CD14-positive monocyte (primary cell): ENCODE measurements around the gene SAMD11. TPM values are rescaled to one million over a fixed set of nuclear protein-coding genes. Genes with fewer than 3 reads are reported as not detected.
"Not testable (repeated sequence)": the region's sequence is repeated elsewhere in the genome, so short reads cannot be mapped to it uniquely, and the experiment has no call there.

Experiments used
- DNase-seq, 3 donors: peaks; one replicate each; pipeline ENCODE4 v3.0.0-alpha.2; 2011 to 2022
- H2AFZ ChIP-seq: 2 replicates; pipeline ENCODE4 v1.6.0; 2012; ENCODE audit warnings: mild to moderate bottlenecking, low read depth, low read length, inconsistent platforms; ENCODE audit not compliant: insufficient read depth, poor library complexity, severe bottlenecking
- H3K27ac ChIP-seq, 2 donors: 1 replicate in 1 of 2; 2 replicates in 1 of 2; pipeline ENCODE4 v1.5.1; 2012 to 2013; ENCODE audit warnings: low read length in 2 of 2, control low read depth in 1 of 2, inconsistent platforms in 1 of 2, low read depth in 1 of 2, mild to moderate bottlenecking in 1 of 2
- H3K27me3 ChIP-seq, 2 donors: one replicate each; pipeline versions ENCODE4 v1.6.0 to v1.6.1; 2011 to 2013; ENCODE audit warnings: low read length in 2 of 2; ENCODE audit not compliant: control insufficient read depth in 2 of 2, insufficient read depth in 2 of 2
- H3K36me3 ChIP-seq, 2 donors: replicated peaks in 1 of 2; 1 replicate in 1 of 2; 2 replicates in 1 of 2; pipeline versions ENCODE4 v1.5.1 to v1.6.1; 2012 to 2013; ENCODE audit warnings: low read length in 2 of 2, control low read depth in 1 of 2, inconsistent platforms in 1 of 2, mild to moderate bottlenecking in 1 of 2; ENCODE audit not compliant: insufficient read depth in 2 of 2, control insufficient read depth in 1 of 2
- H3K4me1 ChIP-seq, 2 donors: 1 replicate in 1 of 2; 2 replicates in 1 of 2; pipeline versions ENCODE4 v1.5.1 to v1.6.1; 2012 to 2013; ENCODE audit warnings: low read length in 2 of 2, control low read depth in 1 of 2, inconsistent platforms in 1 of 2, mild to moderate bottlenecking in 1 of 2, moderate library complexity in 1 of 2; ENCODE audit not compliant: insufficient read depth in 2 of 2, control insufficient read depth in 1 of 2
- H3K4me2 ChIP-seq: replicated peaks from 2 replicates; pipeline ENCODE3; 2012; ENCODE audit warnings: low read length, moderate library complexity, mild to moderate bottlenecking; ENCODE audit not compliant: poor library complexity, severe bottlenecking; ENCODE audit errors: extremely low read depth
- H3K4me3 ChIP-seq, 3 experiments: fragments of 200-600 bp in 1 of 3; sonication (generic) in 1 of 3; replicated peaks in 1 of 3; 1 replicate in 2 of 3; 2 replicates in 1 of 3; pipeline ENCODE4 v1.5.1; 2011 to 2013; ENCODE audit warnings: low read length in 3 of 3, mild to moderate bottlenecking in 3 of 3, control low read depth in 2 of 3, low read depth in 2 of 3, inconsistent platforms in 1 of 3, moderate library complexity in 1 of 3
- H3K79me2 ChIP-seq: 2 replicates; pipeline ENCODE4 v1.6.0; 2012; ENCODE audit warnings: mild to moderate bottlenecking, control low read depth, inconsistent platforms, low read length, moderate library complexity; ENCODE audit not compliant: insufficient read depth
- H3K9ac ChIP-seq: 2 replicates; pipeline ENCODE4 v1.6.0; 2017; ENCODE audit warnings: low read length, mild to moderate bottlenecking; ENCODE audit not compliant: insufficient read depth, poor library complexity, severe bottlenecking
- H3K9me3 ChIP-seq, 2 donors: replicated peaks in 1 of 2; 1 replicate in 1 of 2; 2 replicates in 1 of 2; pipeline versions ENCODE4 v1.5.1 to v1.6.1; 2012 to 2013; ENCODE audit warnings: low read length in 2 of 2, control low read depth in 1 of 2; ENCODE audit not compliant: control insufficient read depth in 1 of 2, insufficient read depth in 1 of 2
- H4K20me1 ChIP-seq: 2 replicates; pipeline ENCODE4 v1.6.0; 2012; ENCODE audit warnings: mild to moderate bottlenecking, low read length, control low read depth, moderate library complexity; ENCODE audit not compliant: insufficient read depth
- H3K27ac Mint-ChIP-seq, 7 donors: one replicate each; pipeline ENCODE4 v1.8.0; 2020; ENCODE audit warnings: mild to moderate bottlenecking in 7 of 7, mixed read lengths in 7 of 7, moderate library complexity in 6 of 7, inconsistent platforms in 2 of 7
- H3K27me3 Mint-ChIP-seq, 3 donors: one replicate each; pipeline ENCODE4 v1.8.0; 2021 to 2022; ENCODE audit warnings: low read depth in 3 of 3, mild to moderate bottlenecking in 3 of 3, mixed read lengths in 3 of 3, moderate library complexity in 3 of 3, inconsistent platforms in 1 of 3
- H3K36me3 Mint-ChIP-seq, 2 donors: one replicate each; pipeline ENCODE4 v1.8.0; 2020; ENCODE audit warnings: mixed read lengths in 2 of 2, inconsistent platforms in 1 of 2, mild to moderate bottlenecking in 1 of 2
- H3K4me1 Mint-ChIP-seq: one replicate; pipeline ENCODE4 v1.8.0; 2020; ENCODE audit warnings: mild to moderate bottlenecking, mixed read lengths
- H3K4me3 Mint-ChIP-seq, 2 donors: one replicate each; pipeline ENCODE4 v1.8.0; 2020; ENCODE audit warnings: mild to moderate bottlenecking in 2 of 2, mixed read lengths in 2 of 2, moderate library complexity in 1 of 2
- H3K9me3 Mint-ChIP-seq, 7 donors: one replicate each; pipeline ENCODE4 v1.8.0; 2020 to 2022; ENCODE audit warnings: mixed read lengths in 7 of 7, mild to moderate bottlenecking in 6 of 7, moderate library complexity in 6 of 7, inconsistent platforms in 2 of 7
- CTCF ChIP-seq: fragments of 200-600 bp; IDR thresholded peaks from one replicate; pipeline ENCODE4 v1.8.0; 2022; ENCODE audit warnings: antibody characterized with exemption, mild to moderate bottlenecking
- WGBS: methylation state at CpG from one replicate; pipeline ENCODE4 v1.1.5; 2013; ENCODE audit warnings: missing lambda C conversion rate; ENCODE audit not compliant: insufficient coverage; 5-methylcytosine and 5-hydroxymethylcytosine counted together
- intact Hi-C, 2 donors: fragments of 100-400 bp; cut with micrococcal nuclease; formaldehyde crosslinking; loops; one replicate each; pipeline versions ENCODE4 v1.15.0 to v1.15.1; 2023
- polyA minus RNA-seq: library from RNA; depleted of rRNA, polyadenylated mRNA; stranded (reverse); fragments of >200 nt; gene quantifications from 2 replicates; pipeline ENCODE4 v1.2.3, GENCODE V29; 2012
- polyA plus RNA-seq, 3 donors: library from polyadenylated mRNA; depleted of rRNA in 1 of 3; unstranded in 2 of 3; stranded (reverse) in 1 of 3; fragments of 300-500 nt in 2 of 3; fragments of >200 nt in 1 of 3; fragmentation: Illumina TruSeq in 2 of 3; gene quantifications; 1 replicate in 2 of 3; 2 replicates in 1 of 3; pipeline ENCODE4 v1.2.3, GENCODE V29; 2012 to 2021
- total RNA-seq, 12 experiments: library from RNA in 1 of 12; stranded (reverse) in 1 of 12; fragments of 120-200 nt in 1 of 12; gene quantifications; one replicate each; pipeline ENCODE4 v1.2.4 and lab custom pipeline; 2013 to 2026; ENCODE audit warnings: mixed read lengths in 6 of 12, inconsistent platforms in 1 of 12

The SAMD11 gene, protein sequence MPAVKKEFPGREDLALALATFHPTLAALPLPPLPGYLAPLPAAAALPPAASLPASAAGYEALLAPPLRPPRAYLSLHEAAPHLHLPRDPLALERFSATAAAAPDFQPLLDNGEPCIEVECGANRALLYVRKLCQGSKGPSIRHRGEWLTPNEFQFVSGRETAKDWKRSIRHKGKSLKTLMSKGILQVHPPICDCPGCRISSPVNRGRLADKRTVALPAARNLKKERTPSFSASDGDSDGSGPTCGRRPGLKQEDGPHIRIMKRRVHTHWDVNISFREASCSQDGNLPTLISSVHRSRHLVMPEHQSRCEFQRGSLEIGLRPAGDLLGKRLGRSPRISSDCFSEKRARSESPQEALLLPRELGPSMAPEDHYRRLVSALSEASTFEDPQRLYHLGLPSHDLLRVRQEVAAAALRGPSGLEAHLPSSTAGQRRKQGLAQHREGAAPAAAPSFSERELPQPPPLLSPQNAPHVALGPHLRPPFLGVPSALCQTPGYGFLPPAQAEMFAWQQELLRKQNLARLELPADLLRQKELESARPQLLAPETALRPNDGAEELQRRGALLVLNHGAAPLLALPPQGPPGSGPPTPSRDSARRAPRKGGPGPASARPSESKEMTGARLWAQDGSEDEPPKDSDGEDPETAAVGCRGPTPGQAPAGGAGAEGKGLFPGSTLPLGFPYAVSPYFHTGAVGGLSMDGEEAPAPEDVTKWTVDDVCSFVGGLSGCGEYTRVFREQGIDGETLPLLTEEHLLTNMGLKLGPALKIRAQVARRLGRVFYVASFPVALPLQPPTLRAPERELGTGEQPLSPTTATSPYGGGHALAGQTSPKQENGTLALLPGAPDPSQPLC
- not detected for total RNA-seq (2013)
- polyA plus RNA-seq, result not detected
- polyA minus RNA-seq, result not detected in 2 replicates
- 0 to 1.4 (median 0.04) reads per million in 11 experiments for total RNA-seq (lab: John Stamatoyannopoulos, UW)

DNA sequence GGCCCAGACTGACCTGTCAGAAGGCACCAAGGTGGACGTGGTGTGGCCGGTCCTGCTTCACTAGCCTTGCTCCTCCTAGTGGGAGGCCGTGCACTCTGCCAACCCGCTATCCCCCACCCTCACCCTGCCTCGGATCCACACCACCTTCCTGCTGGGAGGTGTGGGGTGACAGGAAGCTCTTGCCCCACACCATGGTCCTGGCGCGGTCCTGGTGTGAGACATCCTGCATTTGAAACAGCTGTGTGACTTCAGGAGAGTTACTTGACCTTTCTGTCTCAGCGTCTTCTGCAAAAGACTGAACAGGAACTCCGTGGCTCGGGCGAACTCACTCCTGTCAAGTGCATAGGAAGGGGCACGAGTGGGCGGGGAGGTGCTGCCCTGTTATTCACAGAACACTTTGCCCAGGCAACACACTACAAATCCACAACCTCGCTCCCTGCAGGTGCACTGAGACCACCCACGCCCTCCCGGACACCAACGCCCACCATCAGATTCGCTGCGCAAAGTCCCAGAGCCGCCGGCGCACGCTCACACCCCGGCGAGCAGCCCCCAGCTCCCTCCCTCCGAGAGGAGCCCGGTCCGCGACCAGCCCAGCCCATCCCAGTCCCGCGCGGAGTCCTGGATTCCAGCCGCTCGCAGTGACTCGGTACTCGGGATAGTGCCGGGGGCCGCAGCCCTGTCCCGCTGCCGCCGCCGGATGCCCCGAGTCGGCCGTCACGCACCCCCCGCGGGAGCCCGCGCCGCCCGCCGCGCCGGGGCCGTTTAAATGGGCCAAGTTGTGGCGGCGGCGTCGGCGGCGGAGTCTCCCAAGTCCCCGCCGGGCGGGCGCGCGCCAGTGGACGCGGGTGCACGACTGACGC is at the start of gene SAMD11:
Gene SAMD11, plus strand, starts transcription at position 793 of the 860 bp plus-strand sequence. CDS start 509 bp downstream, outside the sequence.
- H3K27me3 ChIP-seq, result peaks cover 16 to 67% of the 10 kb centered on the region in 2 donors
- H3K9me3 ChIP-seq, result peaks cover 0 to 12% of the 10 kb centered on the region in 2 donors

DNA sequence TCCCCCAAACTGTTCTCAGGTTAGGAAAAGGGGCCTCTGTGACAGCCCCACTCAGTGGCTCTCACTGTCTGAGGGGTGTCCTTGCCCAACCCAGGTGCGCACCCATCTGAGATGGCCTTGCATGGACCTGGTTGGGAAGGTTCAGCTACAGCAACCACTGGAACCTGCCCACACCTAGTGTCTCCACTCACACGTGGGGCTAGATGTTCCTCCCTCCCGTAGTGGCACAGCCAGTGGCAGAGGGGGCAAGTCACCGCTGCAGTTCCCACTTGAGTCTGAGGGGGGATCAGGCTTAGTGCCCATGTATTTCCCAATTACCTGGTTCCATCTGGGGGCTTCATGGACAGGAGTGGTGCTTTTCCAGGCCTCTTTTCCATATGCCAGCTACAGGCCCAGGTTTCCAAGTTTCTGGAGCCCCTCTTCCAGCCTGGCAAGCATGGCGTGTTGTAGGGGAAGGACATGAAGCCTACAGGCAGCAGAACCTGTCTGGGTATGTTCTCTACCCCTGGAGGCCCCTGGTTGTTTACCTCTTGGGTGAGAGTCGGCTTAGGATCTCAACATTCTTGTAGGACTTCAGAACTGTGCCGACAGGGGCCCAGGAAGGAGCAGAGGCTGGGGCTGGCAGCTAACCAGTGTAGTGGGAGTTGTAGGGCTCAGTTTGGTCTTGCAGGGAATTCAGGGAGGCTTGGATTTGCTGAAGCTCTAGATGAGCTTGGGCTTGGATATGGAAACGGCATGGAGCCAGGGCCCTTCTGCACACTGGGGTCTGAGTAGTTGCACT is 47.1 kb upstream of the SAMD11 start:
- H3K79me2 ChIP-seq, H3K4me1 ChIP-seq, H3K4me3 Mint-ChIP-seq, H2AFZ ChIP-seq, DNase-seq, H3K4me3 ChIP-seq, H3K4me2 ChIP-seq, intact Hi-C loops, H4K20me1 ChIP-seq, H3K27ac Mint-ChIP-seq, H3K4me1 Mint-ChIP-seq, H3K9ac ChIP-seq, H3K36me3 ChIP-seq, H3K36me3 Mint-ChIP-seq, H3K9me3 ChIP-seq, H3K9me3 Mint-ChIP-seq, H3K27ac ChIP-seq, H3K27me3 ChIP-seq, H3K27me3 Mint-ChIP-seq: not testable (repeated sequence)
- 73% methylated on average over 7 of the region's 8 CpGs for whole genome bisulfite sequencing

More for the DNA sequence above, at the start of gene SAMD11:
- Mint-ChIP-seq H3K27me3 (peaks cover 60 to 88% (median 72%) of the 10 kb centered on the region in 3 donors), H3K36me3 (peaks cover 0 to 4% of the 10 kb centered on the region in 2 donors), H3K27ac (peak within 1 kb of the TSS in 1 of 7 donors; percentile 8), H3K4me1 (peaks cover 19% of the 10 kb centered on the region), H3K4me3 (peak within 1 kb of the TSS; percentile 66 to 92), H3K9me3 (peaks cover 0 to 12% (median 4%) of the 10 kb centered on the region in 7 donors)
- DNase-seq, result peak in 2 of 3 donors; percentile 18 to 36
- Histone ChIP-seq H3K4me1 (peaks cover 12 to 37% of the 10 kb centered on the region in 2 donors), H2AFZ (no peak within 1 kb of the TSS), H3K4me3 (peak within 1 kb of the TSS in 2 of 3 experiments; percentile 4 to 63), H3K36me3 (no peaks in the 10 kb centered on the region), H4K20me1 (no peaks in the 10 kb centered on the region), H3K9ac (no peak within 1 kb of the TSS), H3K4me2 (peak within 1 kb of the TSS; percentile 63), H3K27ac (no peak within 1 kb of the TSS), H3K79me2 (no peaks in the 10 kb centered on the region)
- WGBS, result under 1% methylated on average over 59 of the region's 72 CpGs
- intact Hi-C loops, result no loop called here
- TF ChIP-seq CTCF, result no peak

GRCh38 chr1:877209-877986 is 46.3 kb upstream of the SAMD11 start:
- H3K27me3 ChIP-seq, H2AFZ ChIP-seq, H3K36me3 Mint-ChIP-seq, H3K36me3 ChIP-seq, H3K9me3 ChIP-seq, H3K9me3 Mint-ChIP-seq, H3K4me3 ChIP-seq, H4K20me1 ChIP-seq, H3K4me1 ChIP-seq, H3K27me3 Mint-ChIP-seq, DNase-seq, H3K9ac ChIP-seq, H3K27ac Mint-ChIP-seq, H3K4me1 Mint-ChIP-seq, intact Hi-C loops, H3K79me2 ChIP-seq, H3K27ac ChIP-seq, H3K4me3 Mint-ChIP-seq, H3K4me2 ChIP-seq: not testable (repeated sequence)
- WGBS, result 100% methylated on average over 3 of the region's 5 CpGs
